Left ventricle myocardium inferior (tissue), 1 donor: ENCODE results near the gene TPRG1. TPM values are rescaled to one million over a fixed set of nuclear protein-coding genes. Genes with fewer than 3 reads are reported as not detected.
A peak's percentile ranks its signal among the peaks of the same experiment; 100 is the strongest.

Experiments
- DNase-seq: peaks from one replicate; pipeline ENCODE4 v3.0.0-alpha.2; 2020
- H3K27ac ChIP-seq: fragments of 200-600 bp; replicated peaks from 2 replicates; pipeline ENCODE4 v1.8.0; 2021
- H3K27me3 ChIP-seq: fragments of 200-600 bp; 2 replicates; pipeline ENCODE4 v1.8.0; 2021; ENCODE audit warnings: low read depth
- H3K36me3 ChIP-seq: fragments of 200-600 bp; 2 replicates; pipeline ENCODE4 v1.8.0; 2021
- H3K4me1 ChIP-seq: fragments of 200-600 bp; 2 replicates; pipeline ENCODE4 v1.8.0; 2021
- H3K4me3 ChIP-seq: fragments of 200-600 bp; 2 replicates; pipeline ENCODE4 v1.8.0; 2021; ENCODE audit warnings: mild to moderate bottlenecking, moderate library complexity
- H3K9me3 ChIP-seq: fragments of 200-600 bp; replicated peaks from 2 replicates; pipeline ENCODE4 v1.8.0; 2021
- intact Hi-C: fragments of 100-400 bp; cut with micrococcal nuclease; formaldehyde crosslinking; loops from one replicate; pipeline ENCODE4 v1.11.0; 2022
- total RNA-seq: library from RNA; stranded (reverse); fragmentation: NEBNext Ultra II Directional; extraction: Animal tissue kit (Norgen Biotek cat#: 25700); gene quantifications from one replicate; pipeline ENCODE4 v1.2.1, GENCODE V29; 2021
- TF ChIP-seq, protein P1 (sequence below): fragments of 200-600 bp; IDR thresholded peaks from 2 replicates; pipeline ENCODE4 v1.8.0; 2021; ENCODE audit warnings: antibody characterized with exemption, mild to moderate bottlenecking, borderline replicate concordance
- donor health status: DM: no; HTN: yes; CAD: no; lungs with severe emphysema.

The TPRG1 gene
- total RNA-seq, 1 donor from 2014 or later, result 1.5 TPM

DNA sequence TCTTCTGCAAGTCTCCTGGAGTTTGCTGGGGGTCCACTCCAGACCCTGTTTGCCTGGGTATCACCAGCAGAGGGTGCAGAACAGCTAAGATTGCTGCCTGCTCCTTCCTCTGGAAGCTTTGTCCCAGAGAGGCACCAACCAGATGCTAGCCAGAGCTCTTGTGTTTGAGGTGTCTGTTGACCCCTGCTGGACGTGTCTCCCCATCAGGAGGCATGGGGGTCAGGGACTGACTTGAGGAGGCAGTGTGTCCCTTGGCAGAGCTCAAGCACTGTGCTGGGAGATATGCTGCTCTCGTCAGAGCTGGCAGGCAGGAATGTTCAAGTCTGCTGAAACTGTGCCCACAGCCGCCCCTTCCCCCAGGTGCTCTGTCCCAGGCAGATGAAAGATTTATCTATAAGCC lies 86.5 kb downstream of the TPRG1 start:
- Histone ChIP-seq H3K36me3 (no peaks in the 10 kb centered on the region), H3K9me3 (peaks cover 17% of the 10 kb centered on the region), H3K4me1 (peaks cover 8% of the 10 kb centered on the region), H3K27me3 (no peaks in the 10 kb centered on the region), H3K4me3 (no peak overlapping the region), H3K27ac (no peak overlapping the region)
- TF ChIP-seq, protein P1, sequence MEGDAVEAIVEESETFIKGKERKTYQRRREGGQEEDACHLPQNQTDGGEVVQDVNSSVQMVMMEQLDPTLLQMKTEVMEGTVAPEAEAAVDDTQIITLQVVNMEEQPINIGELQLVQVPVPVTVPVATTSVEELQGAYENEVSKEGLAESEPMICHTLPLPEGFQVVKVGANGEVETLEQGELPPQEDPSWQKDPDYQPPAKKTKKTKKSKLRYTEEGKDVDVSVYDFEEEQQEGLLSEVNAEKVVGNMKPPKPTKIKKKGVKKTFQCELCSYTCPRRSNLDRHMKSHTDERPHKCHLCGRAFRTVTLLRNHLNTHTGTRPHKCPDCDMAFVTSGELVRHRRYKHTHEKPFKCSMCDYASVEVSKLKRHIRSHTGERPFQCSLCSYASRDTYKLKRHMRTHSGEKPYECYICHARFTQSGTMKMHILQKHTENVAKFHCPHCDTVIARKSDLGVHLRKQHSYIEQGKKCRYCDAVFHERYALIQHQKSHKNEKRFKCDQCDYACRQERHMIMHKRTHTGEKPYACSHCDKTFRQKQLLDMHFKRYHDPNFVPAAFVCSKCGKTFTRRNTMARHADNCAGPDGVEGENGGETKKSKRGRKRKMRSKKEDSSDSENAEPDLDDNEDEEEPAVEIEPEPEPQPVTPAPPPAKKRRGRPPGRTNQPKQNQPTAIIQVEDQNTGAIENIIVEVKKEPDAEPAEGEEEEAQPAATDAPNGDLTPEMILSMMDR, result no peak
- no peak for DNase-seq
- intact Hi-C loops, result no loop called here

DNA sequence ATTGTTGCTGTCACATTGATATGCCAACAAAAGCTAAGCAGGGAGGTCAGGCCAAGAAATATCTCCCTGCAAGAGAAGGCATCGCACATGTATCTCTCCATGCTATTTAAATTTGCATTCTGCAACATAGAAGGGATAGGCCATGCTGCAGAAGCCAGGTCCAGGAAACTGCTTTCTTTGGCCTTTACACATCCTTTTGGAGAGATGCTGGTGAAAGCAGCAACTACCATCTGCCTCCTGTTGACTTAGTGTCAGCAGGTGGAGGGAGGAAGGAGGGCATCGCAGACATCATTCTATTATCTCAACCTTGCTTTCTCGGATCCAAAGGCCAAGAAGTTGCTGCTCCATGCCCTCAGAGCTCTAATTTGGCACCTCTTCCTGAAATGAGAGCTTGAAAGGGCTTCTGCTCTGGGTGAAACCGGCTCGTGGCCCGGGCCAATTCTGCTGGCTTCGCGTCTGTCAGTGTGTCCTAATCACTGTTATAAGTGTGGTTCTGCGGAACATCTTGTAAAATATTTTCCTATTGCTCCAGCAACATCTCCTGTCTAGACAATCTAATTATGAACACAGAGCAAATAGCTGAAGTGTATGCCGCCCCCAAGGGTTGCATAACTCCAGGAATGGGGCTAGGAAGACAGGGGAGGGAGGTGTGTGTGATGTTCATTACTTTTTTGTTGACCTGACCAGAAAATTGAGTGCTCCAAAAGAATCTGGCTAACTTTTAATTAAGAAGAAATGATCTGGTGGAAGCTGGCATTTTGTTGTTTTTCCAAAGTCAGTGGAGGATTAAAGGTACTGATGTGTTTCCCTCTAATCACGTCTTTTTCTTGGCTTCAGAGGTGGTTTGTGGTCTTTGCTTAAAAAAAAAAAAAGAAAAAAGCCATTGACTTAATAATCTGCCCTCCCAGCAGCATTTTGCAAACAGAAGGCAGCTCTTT lies 89.1 kb downstream of the TPRG1 start:
- no peaks in the 10 kb centered on the region for H3K9me3 ChIP-seq
- no peaks in the 10 kb centered on the region for H3K36me3 ChIP-seq
- TF ChIP-seq, protein P1, result no peak
- peak; percentile 66 for DNase-seq
- peak overlapping the region; percentile 50 for H3K27ac ChIP-seq
- H3K27me3 ChIP-seq, result no peaks in the 10 kb centered on the region
- H3K4me1 ChIP-seq, result peaks cover 8% of the 10 kb centered on the region
- no peak overlapping the region for H3K4me3 ChIP-seq
- intact Hi-C loops, result no loop called here

DNA sequence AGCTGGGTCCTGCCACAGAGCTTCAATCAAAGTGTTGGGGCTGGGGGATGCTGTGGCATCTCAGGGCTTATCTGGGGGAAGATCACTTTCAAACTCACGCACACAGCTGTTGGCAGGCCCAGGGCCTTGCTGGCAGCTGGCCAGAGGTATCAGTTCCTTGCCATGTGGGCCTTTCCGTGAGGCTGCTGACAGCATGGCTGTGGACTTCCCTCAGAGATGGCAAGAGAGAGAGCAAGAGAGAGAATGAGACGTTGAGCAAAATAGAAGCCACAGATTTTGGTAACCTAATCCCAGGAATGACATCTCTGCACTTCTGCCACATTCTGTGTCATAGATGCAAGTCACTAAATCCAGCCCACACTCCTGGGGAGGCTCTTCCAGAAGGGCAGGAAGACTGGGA lies 91.0 kb downstream of the TPRG1 start:
- intact Hi-C loops, result no loop called here
- no peaks in the 10 kb centered on the region for H3K36me3 ChIP-seq
- H3K27me3 ChIP-seq, result no peaks in the 10 kb centered on the region
- H3K27ac ChIP-seq, result no peak overlapping the region
- no peaks in the 10 kb centered on the region for H3K9me3 ChIP-seq
- no peak overlapping the region for H3K4me3 ChIP-seq
- no peak for DNase-seq
- TF ChIP-seq, protein P1, result no peak
- peaks cover 8% of the 10 kb centered on the region for H3K4me1 ChIP-seq

DNA sequence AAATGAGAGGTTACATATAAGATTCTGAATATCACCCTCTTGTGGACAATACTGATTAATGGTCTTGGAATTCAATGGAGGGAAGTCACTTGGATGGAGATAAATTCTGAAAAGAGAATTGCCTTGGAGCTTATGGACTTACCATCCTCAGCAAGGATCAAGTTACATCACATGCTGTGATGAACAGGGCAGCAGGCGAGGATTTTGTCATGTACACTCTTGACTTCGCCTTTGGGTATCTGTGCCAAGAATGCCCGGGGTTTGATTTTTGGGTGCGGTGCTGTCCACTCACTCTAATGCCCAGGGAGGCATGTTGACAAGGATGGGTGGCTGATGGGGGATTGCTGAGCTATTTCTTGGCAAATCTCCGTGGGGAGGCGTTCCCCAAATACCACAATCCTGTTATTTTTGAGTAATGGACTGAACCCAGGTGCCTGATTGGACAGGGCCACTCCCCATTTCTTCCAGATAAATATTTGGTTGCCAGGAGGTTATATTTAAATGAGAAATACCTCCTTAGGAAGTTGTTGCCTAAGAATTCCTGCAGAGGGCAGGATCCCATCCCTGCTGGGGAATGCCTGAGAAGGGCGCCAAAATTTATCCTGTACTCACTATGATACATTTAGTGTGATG lies 96.3 kb downstream of the TPRG1 start:
- no peaks in the 10 kb centered on the region for H3K4me1 ChIP-seq
- TF ChIP-seq, protein P1, result peak; percentile 11
- H3K36me3 ChIP-seq, result no peaks in the 10 kb centered on the region
- H3K9me3 ChIP-seq, result no peaks in the 10 kb centered on the region
- no peak for DNase-seq
- no peak overlapping the region for H3K27ac ChIP-seq
- H3K27me3 ChIP-seq, result no peaks in the 10 kb centered on the region
- intact Hi-C loops, result no loop called here
- no peak overlapping the region for H3K4me3 ChIP-seq

DNA sequence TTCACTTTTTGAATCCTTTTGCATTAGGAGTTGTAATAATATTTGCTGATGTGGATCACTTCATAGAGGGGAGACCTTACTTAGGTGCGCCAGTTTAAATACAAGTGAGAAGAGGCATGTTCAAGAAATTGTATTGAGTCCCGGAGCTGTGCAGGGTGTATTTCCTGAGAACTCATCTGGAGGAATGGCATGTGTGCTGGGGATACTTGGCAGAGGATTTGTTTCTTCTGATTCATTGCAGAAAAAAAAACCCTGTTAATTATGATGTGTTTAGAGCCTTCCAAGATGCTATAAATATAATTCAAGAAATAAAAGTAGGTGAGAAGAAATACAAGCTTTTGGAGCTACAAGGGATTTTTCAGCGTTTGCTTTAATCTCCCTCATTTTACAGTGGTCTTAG lies 97.6 kb downstream of the TPRG1 start:
- no peak for DNase-seq
- TF ChIP-seq, protein P1, result no peak
- H3K27me3 ChIP-seq, result no peaks in the 10 kb centered on the region
- no peaks in the 10 kb centered on the region for H3K4me1 ChIP-seq
- no peaks in the 10 kb centered on the region for H3K9me3 ChIP-seq
- H3K36me3 ChIP-seq, result no peaks in the 10 kb centered on the region
- no peak overlapping the region for H3K27ac ChIP-seq
- intact Hi-C loops, result no loop called here
- no peak overlapping the region for H3K4me3 ChIP-seq
